HL-60 (cell line): ENCODE measurements around the gene ANKRD44.

Source experiments
- GABPA ChIP-seq: IDR thresholded peaks from 2 replicates; pipeline ENCODE4 v1.6.1; 2012; ENCODE audit warnings: low read depth
- POLR2AphosphoS5 ChIP-seq: IDR thresholded peaks from 2 replicates; pipeline ENCODE4 v1.6.1; 2012; ENCODE audit warnings: low read depth
- REST ChIP-seq: IDR thresholded peaks from 2 replicates; pipeline ENCODE4 v1.6.1; 2012; ENCODE audit warnings: low read depth; ENCODE audit not compliant: insufficient replicate concordance
- TF ChIP-seq, protein P1 (sequence below): IDR thresholded peaks from one replicate; pipeline ENCODE4 v1.5.1; 2011; ENCODE audit warnings: low read length, control low read depth, inconsistent platforms; ENCODE audit not compliant: insufficient read depth

DNA sequence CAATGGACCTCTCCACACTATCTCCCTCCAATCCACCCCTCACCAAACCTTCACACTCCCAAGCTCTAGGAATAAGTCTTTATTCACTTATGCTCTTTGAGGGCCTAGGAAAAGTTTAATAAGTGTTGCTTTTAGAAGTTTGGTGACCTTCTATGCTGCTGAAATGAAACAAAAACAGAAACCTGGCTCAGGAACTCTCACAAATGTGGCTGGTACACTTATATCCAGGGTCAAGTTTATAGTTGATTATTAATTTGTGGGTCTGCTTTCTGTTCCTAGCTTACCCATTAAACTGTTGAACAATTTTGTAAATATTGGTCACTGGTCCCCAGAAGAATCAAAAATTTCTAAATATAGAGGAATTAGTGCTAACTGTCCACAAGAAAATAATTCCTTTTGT is 14.2 kb upstream of the ANKRD44 start:
- TF ChIP-seq, protein P1, sequence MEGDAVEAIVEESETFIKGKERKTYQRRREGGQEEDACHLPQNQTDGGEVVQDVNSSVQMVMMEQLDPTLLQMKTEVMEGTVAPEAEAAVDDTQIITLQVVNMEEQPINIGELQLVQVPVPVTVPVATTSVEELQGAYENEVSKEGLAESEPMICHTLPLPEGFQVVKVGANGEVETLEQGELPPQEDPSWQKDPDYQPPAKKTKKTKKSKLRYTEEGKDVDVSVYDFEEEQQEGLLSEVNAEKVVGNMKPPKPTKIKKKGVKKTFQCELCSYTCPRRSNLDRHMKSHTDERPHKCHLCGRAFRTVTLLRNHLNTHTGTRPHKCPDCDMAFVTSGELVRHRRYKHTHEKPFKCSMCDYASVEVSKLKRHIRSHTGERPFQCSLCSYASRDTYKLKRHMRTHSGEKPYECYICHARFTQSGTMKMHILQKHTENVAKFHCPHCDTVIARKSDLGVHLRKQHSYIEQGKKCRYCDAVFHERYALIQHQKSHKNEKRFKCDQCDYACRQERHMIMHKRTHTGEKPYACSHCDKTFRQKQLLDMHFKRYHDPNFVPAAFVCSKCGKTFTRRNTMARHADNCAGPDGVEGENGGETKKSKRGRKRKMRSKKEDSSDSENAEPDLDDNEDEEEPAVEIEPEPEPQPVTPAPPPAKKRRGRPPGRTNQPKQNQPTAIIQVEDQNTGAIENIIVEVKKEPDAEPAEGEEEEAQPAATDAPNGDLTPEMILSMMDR: no peak
- TF ChIP-seq GABPA (no peak), REST (no peak), POLR2AphosphoS5 (no peak)
